ENCODE measurements around the gene ZNF335. TPM values are rescaled to one million over a fixed set of nuclear protein-coding genes. Genes with fewer than 3 reads are reported as not detected.

ZNF335 gene
- total RNA-seq, 2 donors from 2014 or later, result 21.4 to 43.4 TPM

GRCh38 chr20:45964006-45964400 is 8.0 kb downstream of the ZNF335 start:
- H3K9me3 ChIP-seq, result no peaks in the 10 kb centered on the region
- TF ChIP-seq POLR2AphosphoS5 (IDR thresholded peaks at IDR 0.05), result no peak
- TF ChIP-seq CTCF (IDR thresholded peaks at IDR 0.05), result no peak
- TF ChIP-seq POLR2A (IDR thresholded peaks at IDR 0.05), result no peak
- 90% methylated on average over 9 of the region's 9 CpGs for WGBS
- H3K4me3 ChIP-seq, result no peak overlapping the region
- H3K27ac ChIP-seq, result no peak overlapping the region
- no peak for DNase-seq (ENCODE audit: low spot score)
- peaks cover 6 to 41% of the 10 kb centered on the region in 2 donors for H3K36me3 ChIP-seq
- H3K4me1 ChIP-seq (replicated peaks), result no peaks in the 10 kb centered on the region
- no peaks in the 10 kb centered on the region for H3K27me3 ChIP-seq (replicated peaks; ENCODE audit: insufficient read depth)
- intact Hi-C loops (cut with DNase I), result loop anchor here (10.0 kb wide), 1 partner anchor 69 kb away; the partner anchor contains the start of genes CTSA and NEURL2

- intact Hi-C loops (cut with DNase I), result loop anchor here (10.0 kb wide), 1 partner anchor 69 kb away; the partner anchor contains the start of genes CTSA and NEURL2
- H3K9me3 ChIP-seq, result no peaks in the 10 kb centered on the region
- no peaks in the 10 kb centered on the region for H3K4me1 ChIP-seq (replicated peaks)
- 74% methylated on average over 28 of the region's 34 CpGs for WGBS
- H3K4me3 ChIP-seq, result no peak overlapping the region
- H3K27me3 ChIP-seq (replicated peaks; ENCODE audit: insufficient read depth), result no peaks in the 10 kb centered on the region
- TF ChIP-seq POLR2A (IDR thresholded peaks at IDR 0.05) (no peak), CTCF (IDR thresholded peaks at IDR 0.05) (peak in 2 of 4 experiments; percentile 45 to 46), POLR2AphosphoS5 (IDR thresholded peaks at IDR 0.05) (peak; percentile 44)
- no peak for DNase-seq (ENCODE audit: low spot score)
- H3K36me3 ChIP-seq, result peaks cover 9 to 48% of the 10 kb centered on the region in 2 donors
- H3K27ac ChIP-seq, result no peak overlapping the region
These were observed 8.7 kb downstream of the ZNF335 start for GRCh38 chr20:45963059-45964005.

- Histone ChIP-seq H3K9me3 (no peaks in the 10 kb centered on the region), H3K27ac (no peak overlapping the region), H3K36me3 (peaks cover 9 to 52% of the 10 kb centered on the region in 2 donors), H3K4me3 (no peak overlapping the region), H3K27me3 (replicated peaks; ENCODE audit: insufficient read depth) (no peaks in the 10 kb centered on the region), H3K4me1 (replicated peaks) (no peaks in the 10 kb centered on the region)
- TF ChIP-seq POLR2A (IDR thresholded peaks at IDR 0.05) (no peak), POLR2AphosphoS5 (IDR thresholded peaks at IDR 0.05) (no peak), CTCF (IDR thresholded peaks at IDR 0.05) (no peak)
- intact Hi-C loops (cut with DNase I), result loop anchor here (10.0 kb wide), 1 partner anchor 67 kb away; the partner anchor contains the start of genes CTSA and NEURL2
- 94% methylated on average over 18 of the region's 26 CpGs for WGBS
- no peak for DNase-seq (ENCODE audit: low spot score)
These were observed 9.8 kb downstream of the ZNF335 start for GRCh38 chr20:45962031-45962755.

GRCh38 chr20:45959956-45960630 is 11.9 kb downstream of the ZNF335 start:
- no peak for TF ChIP-seq POLR2AphosphoS5 (IDR thresholded peaks at IDR 0.05)
- no peak for TF ChIP-seq POLR2A (IDR thresholded peaks at IDR 0.05)
- no peak for TF ChIP-seq CTCF (IDR thresholded peaks at IDR 0.05)
- H3K27ac ChIP-seq, result no peak overlapping the region
- H3K4me3 ChIP-seq, result no peak overlapping the region
- H3K27me3 ChIP-seq (replicated peaks; ENCODE audit: insufficient read depth), result no peaks in the 10 kb centered on the region
- H3K36me3 ChIP-seq, result peaks cover 9 to 56% of the 10 kb centered on the region in 2 donors
- 97% methylated on average over 14 of the region's 14 CpGs for WGBS
- no peak for DNase-seq (ENCODE audit: low spot score)
- H3K4me1 ChIP-seq (replicated peaks), result no peaks in the 10 kb centered on the region
- intact Hi-C loops (cut with DNase I), result loop anchor here (10.0 kb wide), 1 partner anchor 65 kb away; the partner anchor contains the start of genes CTSA and NEURL2
- no peaks in the 10 kb centered on the region for H3K9me3 ChIP-seq
